NCI-H2171 treated with DMSO at 0.1 percent for 48 hours (cell line): ENCODE measurements around the gene PLPPR4.
"Not testable (repeated sequence)": the region's sequence is repeated elsewhere in the genome, so short reads cannot be mapped to it uniquely, and the experiment has no call there.

Experiments
- DNase-seq: peaks from one replicate; lab custom pipeline; 2025; lab: John Stamatoyannopoulos, UW

PLPPR4 gene, protein sequence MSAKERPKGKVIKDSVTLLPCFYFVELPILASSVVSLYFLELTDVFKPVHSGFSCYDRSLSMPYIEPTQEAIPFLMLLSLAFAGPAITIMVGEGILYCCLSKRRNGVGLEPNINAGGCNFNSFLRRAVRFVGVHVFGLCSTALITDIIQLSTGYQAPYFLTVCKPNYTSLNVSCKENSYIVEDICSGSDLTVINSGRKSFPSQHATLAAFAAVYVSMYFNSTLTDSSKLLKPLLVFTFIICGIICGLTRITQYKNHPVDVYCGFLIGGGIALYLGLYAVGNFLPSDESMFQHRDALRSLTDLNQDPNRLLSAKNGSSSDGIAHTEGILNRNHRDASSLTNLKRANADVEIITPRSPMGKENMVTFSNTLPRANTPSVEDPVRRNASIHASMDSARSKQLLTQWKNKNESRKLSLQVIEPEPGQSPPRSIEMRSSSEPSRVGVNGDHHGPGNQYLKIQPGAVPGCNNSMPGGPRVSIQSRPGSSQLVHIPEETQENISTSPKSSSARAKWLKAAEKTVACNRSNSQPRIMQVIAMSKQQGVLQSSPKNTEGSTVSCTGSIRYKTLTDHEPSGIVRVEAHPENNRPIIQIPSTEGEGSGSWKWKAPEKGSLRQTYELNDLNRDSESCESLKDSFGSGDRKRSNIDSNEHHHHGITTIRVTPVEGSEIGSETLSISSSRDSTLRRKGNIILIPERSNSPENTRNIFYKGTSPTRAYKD

DNA sequence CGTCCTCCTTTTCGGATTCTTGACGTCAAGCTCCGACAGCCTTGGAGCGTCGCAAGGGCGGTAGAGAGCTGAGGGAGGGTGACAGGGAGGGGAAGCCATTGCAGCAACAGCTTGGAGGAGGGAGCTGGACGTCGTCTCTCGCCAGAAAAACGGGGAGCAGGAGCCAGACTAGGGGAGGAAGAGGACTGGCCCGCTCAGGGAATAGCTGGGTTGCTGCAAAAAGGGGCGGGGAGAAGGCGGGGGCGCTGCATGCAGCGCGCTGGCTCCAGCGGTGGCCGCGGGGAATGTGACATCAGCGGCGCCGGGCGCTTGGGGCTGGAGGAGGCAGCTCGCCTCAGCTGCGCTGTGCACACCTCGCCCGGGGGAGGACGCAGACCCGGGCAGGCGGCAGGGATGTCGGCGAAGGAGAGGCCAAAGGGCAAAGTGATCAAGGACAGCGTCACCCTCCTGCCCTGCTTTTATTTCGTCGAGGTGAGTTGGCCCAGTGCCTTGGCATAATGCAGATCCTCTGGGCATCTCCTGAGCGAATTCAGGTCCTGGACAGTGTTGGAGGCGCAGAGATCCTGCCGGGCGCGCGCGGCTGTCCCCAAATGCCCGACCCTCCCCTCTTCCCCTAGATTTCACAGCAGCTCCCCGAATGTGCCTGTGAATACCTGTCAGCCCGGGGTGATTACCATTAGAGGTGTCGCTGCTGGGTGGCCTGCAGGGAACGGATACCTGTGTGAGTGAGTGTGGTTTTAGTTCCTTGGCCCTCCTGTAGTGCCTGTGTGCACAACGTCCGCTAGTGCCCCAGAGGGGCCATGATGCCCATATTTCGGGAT is at the start of gene PLPPR4:
PLPPR4 (plus strand) TSS at position 292 of the 821 bp plus-strand sequence; CDS start at position 394, 102 bp downstream.
- DNase-seq = peak; percentile 21

DNA sequence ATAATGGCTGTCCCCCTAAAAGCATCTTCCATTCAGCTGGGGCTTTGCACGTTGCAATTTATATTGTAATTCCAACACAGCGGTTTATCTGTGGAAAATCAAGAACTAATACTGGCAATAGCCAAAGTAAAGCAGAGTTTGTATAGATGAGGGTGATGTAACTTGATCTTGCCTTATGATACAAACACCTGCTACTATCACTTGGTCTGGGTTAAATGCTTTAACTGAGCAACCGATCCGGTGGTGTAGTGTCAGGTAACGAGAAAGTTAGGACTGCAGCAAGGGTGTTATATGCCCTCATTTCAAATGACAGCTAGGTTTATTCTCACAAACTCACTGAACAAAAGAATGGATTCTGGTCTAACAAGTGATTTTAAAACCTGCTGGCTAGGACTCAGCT is 47.3 kb upstream of the PLPPR4 start:
- DNase-seq = peak; percentile 60

DNA sequence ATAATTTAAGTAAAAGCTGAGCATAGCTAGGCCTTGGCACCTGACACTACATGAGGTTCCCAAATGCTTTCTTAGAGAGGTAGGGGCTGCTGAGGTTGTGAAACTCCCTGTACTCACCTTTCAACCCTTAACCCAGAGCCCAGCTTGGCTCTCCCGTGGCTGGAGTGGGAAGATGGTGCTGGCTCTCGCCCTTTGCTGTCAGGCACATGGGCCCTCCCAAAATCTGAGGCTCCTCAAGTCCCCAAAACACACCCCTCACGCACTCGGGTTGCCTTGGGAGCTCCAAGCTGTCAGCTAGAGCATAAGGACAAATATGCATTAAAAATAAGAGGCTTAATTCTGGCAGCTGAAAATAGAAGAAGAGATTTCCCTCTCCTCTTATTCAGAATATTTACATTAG is 46.7 kb upstream of the PLPPR4 start:
- DNase-seq = no peak

DNA sequence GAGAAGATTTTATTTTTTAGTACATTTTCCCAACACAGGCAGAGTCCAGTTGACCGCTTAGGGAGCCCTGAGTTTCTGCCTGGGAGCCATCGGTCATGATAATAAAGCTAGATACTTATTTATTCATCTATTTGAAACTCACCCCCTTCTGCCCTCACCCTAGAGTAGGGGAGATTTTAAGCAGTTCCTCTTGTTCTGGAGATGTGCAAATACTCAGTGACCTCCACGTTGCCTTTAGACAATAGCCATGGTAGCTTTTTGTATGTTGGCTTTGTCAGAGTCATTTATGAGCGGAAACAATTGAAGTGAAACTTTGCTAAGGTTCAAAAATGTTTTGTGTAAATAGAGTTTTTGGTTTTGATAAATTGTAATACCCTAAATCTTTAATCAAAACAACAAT is 45.7 kb upstream of the PLPPR4 start:
- DNase-seq = no peak

DNA sequence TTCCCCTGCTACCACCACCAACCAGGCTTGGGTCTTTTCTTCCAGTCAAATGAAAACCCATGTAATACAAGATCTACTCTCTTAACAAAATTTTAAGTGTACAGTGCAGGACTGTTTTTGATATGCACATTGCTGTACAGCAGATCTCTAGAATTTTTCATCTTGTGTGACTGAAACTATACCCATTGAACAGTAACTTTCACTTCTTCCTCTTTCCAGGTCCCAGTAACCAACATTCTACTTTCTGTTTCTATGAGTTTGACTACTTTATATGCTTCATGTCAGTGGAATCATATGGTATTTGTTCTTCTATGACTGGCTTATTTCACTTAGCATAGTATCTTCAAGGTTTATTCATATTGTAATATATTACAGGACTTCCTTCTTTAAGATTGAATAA is 45.3 kb upstream of the PLPPR4 start:
- DNase-seq = no peak

DNA sequence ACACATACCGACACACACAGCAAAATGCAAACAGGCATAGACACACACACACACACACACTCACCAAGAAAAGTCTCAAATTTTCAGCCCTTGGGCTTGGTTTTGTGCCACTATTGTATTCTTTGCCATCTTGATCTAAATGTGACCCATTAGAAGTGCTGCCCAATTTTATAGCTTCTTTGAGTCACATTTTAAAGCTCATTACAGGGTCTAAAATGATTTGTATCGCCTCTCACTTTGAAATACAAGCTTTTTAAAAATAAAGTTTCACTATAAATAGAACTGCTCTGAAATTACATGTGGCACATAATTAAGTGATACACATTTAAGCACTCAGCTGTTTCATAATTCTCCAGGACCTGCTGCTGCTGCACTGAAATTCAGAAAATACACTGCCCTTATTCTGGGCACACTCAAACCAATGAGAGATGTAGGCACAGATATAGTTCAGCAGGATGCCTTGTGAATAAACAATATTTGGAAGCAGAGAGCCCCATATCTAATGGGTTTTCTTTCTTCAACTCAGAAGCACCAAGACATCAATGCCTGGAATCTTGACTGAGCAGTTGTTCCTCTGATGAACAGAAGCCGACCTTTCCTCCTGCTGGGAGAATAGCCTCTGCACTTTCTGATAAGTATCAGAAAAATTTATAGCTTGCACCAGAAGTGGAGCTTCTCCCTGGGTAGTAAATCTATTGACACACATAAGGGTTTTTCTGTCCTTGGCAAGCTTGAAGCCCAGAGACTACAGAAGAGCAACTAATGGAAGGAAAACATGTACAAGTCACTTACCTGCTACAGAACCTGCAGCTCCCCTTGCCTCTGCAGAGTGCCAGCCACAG is 37.0 kb upstream of the PLPPR4 start:
- DNase-seq = no peak

DNA sequence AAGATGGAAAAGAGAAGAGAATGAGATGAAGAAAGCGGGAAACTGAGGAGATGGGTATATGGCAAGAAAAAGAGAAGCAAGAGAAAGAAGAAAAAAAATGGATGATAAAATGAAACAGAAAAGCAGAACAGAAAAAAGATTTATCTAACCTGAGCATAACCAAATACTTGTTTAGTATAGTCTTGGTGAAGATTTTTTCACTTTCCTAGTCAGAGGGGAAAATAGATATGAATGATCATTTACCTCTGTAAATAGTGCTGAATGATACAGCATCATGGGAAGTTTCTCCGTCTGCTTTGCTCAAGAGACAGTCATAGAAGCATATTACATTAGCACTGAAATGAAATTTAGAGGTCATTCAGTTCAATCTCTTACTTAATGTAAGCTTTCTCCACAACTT is 36.1 kb upstream of the PLPPR4 start:
- no peak for DNase-seq

DNA sequence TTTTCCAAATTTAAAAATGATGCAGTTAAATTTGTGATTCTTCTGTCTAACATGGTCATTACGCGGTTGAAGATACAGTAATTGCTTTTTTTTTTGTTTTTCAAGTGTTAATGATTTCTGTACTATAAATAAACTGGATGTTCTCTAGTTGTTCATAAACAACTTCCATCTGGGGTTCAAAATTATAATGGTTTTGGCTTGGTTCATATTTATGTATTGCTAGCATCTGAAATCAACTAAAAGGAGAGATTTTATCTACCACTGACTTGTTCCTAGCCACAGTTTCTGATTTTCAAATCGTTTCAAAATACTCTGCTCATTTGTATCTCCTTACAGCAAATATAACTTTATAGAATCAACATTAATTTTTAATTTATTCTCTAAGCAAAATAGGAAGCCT is 35.2 kb upstream of the PLPPR4 start:
- DNase-seq = no peak

DNA sequence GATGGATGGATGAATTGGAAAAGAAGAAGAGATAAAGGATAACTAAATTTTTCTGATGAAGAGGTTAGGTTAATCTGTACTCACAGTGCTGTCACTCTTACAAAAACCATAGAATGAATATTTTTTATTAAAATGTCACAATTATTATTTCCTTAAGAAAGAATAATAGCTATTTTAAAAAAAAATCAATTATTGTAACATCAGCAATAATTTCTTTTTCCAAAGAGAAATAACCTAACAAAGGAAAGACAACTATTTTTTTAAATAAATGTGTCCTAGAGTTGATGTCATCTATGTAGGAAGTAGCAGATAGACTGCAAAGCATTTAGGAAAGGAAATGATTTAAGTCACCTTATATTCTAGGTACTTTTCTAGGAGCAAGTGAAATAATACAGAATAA is 33.6 kb upstream of the PLPPR4 start:
- DNase-seq = no peak

DNA sequence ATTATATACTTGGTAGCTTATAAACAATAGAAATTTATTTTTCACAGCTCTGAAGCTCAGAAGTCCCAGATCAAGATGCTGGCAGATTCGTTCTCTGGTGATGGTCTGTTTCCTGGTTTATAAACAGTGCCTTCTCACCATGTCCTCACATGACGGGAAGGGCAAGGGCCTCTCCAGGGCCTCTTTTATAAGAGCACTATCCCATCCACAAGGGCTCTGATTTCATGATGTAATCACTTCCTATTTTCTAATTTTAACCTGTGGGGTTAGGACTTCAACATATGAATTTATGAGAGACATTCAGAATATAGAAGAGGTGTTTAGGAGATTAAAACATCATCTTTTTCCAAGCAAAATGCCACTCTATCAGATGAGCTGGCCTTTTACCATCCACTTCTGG is 32.1 kb upstream of the PLPPR4 start:
- no peak for DNase-seq

DNA sequence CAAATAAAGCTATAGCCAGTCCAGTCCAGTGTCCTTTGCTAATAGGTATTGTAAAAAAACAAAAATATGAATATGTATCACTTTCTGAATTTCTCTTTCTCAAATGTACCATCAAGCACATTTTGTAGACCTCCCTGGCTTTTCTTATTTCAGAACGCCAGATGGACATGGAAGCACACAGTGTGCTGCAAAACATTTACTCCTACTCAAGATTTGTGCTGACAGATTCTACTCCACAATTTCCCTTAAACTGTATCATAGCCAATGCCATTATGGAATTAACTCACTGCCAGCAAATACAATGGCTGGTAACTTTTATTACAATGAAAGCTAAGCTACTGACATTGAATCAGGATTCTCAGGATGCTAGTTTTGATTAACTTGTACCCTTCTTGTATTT is 30.8 kb upstream of the PLPPR4 start:
- DNase-seq = no peak

DNA sequence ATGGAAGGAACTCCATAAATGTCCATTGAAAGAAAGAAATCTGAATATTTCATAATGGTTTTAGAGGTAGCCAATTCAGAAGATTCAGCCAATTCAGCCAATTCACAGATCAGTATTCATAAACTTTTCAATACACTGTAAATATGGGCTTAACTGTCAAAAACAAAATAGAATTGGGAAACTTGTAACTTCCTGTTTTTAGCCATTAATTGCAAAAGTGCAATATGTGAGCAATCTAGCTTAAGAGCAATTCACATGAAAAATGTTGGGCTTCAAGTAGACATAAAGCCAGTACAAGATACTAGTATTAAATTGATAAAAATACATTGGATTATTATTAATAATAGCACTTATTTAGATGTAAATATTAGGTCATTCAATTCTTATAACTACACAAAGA is 27.5 kb upstream of the PLPPR4 start:
- DNase-seq = no peak

DNA sequence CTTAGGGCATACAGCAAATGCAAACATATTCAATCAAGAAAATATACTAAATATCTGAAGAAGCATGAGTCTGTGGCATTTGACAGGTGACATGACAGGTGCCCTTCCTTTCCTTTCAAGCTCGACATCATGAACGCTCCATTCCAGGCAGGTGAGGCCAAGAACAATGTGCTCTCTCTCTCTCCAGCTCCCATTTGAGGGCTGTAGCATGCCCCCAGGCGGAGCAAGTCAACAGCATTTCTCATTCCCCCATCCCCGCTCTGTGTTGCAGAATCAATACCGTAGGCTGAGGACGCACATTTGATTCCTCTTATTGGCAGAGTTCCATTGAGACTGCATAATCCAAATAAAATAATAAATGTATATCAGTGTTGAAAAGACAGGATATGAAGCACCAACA is 24.6 kb upstream of the PLPPR4 start:
- no peak for DNase-seq

DNA sequence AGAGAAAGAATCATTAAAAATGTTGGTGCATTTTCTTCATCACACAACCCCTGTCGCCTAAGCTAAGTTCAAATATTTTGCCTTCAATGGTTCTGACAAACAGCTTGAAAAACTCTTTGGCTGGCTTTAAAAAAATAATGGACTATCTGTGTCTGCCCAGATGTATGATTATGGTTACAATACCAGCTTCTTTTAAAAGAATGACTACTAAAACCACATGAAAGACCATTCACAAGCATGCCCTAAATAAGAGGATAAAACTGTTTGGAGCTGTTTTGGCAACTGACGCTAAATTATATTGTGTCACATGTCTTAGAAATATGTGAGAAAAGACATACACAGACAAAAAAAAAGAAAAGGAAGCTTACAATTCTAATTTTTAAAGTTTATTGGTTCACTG is 23.7 kb upstream of the PLPPR4 start:
- no peak for DNase-seq

DNA sequence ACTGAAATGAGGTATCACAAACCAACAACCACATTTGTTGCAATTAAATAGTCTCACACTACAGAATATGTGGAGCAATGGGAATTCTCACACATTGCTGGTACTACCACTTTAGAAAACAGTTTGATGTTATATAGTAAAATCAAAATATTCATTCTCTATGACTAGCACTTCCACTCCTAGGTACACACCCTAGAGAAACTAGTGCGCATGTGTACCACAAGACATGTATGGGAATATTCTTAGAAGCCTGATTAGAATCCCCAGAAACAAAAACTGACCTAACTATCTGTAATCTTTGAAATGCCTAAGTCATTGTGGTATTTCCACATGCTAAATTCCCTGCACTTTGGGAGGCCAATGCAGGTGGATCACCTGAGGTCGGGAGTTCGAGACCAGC is 18.1 kb upstream of the PLPPR4 start:
- DNase-seq = no peak

DNA sequence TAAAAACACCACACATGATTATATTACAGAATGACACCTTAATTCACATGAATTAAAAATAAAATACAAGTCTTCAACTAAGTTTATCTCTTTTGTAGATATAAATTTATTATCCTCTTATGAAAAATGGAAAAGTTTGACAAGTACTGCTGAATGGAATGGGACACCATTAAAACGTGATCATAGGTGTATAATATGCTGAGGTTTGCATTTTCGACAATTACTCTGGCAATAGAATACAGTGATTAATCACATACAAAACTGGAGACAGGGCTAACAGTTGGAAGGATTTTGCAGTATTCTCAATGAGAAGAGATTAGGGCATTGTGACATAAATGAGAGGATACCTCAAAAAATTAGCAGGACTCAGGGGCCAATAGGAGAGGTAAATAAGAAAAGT is 17.1 kb upstream of the PLPPR4 start:
- DNase-seq = no peak

DNA sequence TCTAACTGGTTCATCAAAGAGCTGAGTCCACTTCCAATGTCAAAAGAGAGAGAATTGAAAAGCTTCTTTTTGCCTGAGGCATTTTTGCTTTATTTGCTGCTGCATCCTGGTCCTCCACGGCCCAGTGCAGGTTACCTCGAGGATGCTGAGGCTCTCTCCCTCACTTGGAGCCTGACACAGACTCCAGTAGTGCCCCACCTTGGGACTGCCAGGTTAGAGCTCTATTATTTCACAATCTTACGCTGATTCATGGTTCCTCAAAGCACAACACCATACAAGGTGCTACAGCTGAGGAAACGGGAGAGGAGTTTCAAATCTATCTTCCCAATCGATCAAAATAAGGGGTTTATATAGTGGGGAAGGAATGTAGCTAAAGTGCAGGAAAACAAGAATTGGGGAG is 13.6 kb upstream of the PLPPR4 start:
- no peak for DNase-seq

DNA sequence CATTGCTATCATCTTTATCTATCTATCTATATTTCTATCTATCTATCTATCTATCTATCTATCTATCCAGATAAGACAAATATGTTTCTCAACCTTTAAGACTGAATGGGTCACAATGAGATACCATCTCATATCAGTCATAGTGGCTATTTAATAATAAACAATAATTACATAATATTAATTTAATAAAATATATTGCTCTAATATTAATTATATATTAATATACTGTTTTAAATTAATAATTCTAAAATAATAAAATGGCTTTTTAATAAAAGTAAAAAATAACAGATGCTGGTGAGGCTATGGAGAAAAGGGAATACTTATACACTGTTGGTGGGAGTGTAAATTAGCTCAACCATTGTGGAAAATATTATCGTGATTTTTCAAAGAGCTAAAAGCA is 13.0 kb upstream of the PLPPR4 start:
- no peak for DNase-seq

DNA sequence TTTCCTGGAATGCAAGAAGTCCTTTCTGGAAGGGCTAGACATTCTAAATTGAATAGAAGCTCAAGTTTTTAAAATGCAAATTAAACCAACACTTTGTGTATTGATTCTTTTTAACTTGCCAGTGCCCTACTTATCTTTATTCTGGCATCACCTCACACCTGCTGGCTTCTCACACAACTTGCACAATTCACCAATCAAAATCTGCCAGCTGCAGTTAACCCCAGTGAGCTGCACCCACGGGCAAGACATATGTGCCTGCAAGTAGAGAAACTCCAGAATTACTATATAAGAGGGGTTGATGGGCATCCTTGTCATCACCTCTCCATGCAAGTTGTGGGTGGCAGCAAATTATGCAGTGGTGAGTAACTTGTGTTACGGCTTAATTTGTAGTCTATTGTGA is 11.7 kb upstream of the PLPPR4 start:
- DNase-seq = no peak

DNA sequence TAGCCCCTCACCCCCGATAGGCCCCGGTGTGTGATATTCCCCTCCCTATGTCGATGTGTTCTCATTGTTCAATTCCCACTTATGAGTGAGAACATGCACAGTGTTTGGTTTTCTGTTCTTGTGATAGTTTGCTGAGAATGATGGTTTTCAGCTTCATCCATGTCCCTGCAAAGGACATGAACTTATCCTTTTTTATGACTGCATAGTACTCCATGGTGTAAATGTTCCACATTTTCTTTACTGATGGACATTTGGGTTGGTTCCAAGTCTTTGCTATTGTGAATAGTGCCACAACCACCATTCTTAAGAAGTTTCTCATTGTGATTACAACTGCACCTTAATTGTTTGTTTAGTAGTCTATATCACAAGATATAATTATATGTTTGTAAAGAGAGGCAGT is 3.9 kb upstream of the PLPPR4 start:
- not testable (repeated sequence) for DNase-seq

DNA sequence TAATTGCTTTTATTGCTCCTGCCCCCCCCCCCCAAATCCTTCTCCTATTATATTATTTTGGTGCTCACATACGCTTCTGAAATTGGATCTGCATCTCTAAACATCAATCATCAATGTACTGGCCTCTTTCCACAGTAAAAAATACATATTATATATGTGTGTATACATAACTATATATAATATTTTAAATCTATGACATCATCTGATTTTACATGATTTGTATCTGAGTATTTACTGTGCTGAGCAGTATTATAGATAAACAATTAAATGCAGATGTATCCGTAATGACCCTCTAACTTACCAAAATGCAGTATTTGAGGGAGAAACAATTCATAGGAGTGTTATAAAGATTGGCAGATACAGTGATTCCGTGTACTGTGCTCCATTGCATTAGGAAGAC is 832 bp downstream of the PLPPR4 start:
- DNase-seq = no peak

DNA sequence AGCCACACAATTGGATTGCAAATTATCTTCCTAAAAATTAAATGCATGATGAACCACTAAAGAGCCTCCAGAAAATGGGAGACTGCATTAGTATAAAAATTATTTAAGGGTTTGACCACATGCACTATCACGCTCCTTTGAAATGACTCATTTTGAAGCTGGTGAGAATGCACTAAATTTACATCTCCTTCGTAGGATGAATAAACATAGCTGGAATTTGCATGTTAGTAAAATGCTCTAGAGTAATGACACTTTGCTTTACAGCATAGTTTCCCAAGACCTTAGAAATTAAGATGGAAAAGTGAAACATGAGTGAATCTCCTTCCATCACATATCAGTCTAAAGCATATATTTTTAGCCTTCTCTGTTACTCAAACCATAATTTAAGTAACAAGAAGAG is 2.4 kb downstream of the PLPPR4 start:
- DNase-seq = no peak
